A549 (cell line): ENCODE data around the gene FKBP11. TPM values are rescaled to one million over a fixed set of nuclear protein-coding genes. Genes with fewer than 3 reads are reported as not detected.
A peak's percentile ranks its signal among the peaks of the same experiment; 100 is the strongest.

Experiments used
- ATAC-seq, 2 experiments: fragments of 200-7000 bp in 1 of 2; fragments of >200 bp in 1 of 2; cut with Nextera tagmentation in 1 of 2; cut with Tn5 transposase in 1 of 2; 3 replicates each; pipeline versions ENCODE4 v1.8.0 to v1.9.1; 2018 to 2020; ENCODE audit warnings: mild to moderate bottlenecking in 1 of 2, moderate library complexity in 1 of 2
- CTCF ChIA-PET: fragments of 300-600 bp; sonication (Branson Sonifier 250); formaldehyde crosslinking; extraction: SDS; loops from one replicate; lab custom pipeline; 2021; ENCODE audit warnings: antibody characterized with exemption, inconsistent platforms; lab: Yijun Ruan, JAX
- POLR2A ChIA-PET: fragments of 350-600 bp; formaldehyde crosslinking; extraction: SDS; loops from one replicate; lab custom pipeline; 2021; ENCODE audit warnings: antibody characterized with exemption, inconsistent platforms; lab: Yijun Ruan, JAX
- DNase-seq, 2 experiments: peaks; one replicate each; pipeline versions ENCODE4 v3.0.0 to v3.0.0-alpha.2; 2011 to 2016; ENCODE audit warnings: low read depth in 1 of 2, low spot score in 1 of 2
- FAIRE-seq: peaks from 2 replicates; lab custom pipeline; 2011; peaks lifted over from hg19 to GRCh38; lab: Jason Lieb, UNC
- H3K27ac ChIP-seq, 2 experiments: fragments of >200 bp; sonication (Bioruptor Twin); formaldehyde crosslinking; 3 replicates each; pipeline ENCODE4 v1.5.1; 2016 to 2017
- H3K4me1 ChIP-seq: fragments of >200 bp; sonication (Bioruptor Twin); formaldehyde crosslinking; 3 replicates; pipeline ENCODE4 v1.6.1; 2016
- H3K4me2 ChIP-seq: fragments of >200 bp; sonication (Bioruptor Twin); formaldehyde crosslinking; 3 replicates; pipeline ENCODE4 v1.6.1; 2016
- H3K4me3 ChIP-seq: fragments of >200 bp; sonication (Bioruptor Twin); formaldehyde crosslinking; 3 replicates; pipeline ENCODE4 v1.5.1; 2016
- H3K9me3 ChIP-seq: fragments of >200 bp; sonication (Bioruptor Twin); formaldehyde crosslinking; 3 replicates; pipeline ENCODE4 v1.6.1; 2016
- BCL3 ChIP-seq: fragments of >200 bp; sonication (Bioruptor Twin); formaldehyde crosslinking; IDR thresholded peaks from 3 replicates; pipeline ENCODE4 v1.6.1; 2016
- CBX8 ChIP-seq: fragments of 200-600 bp; sonication (generic); IDR thresholded peaks from 2 replicates; pipeline ENCODE4 v1.6.1; 2016
- EHF ChIP-seq: fragments of 250-450 bp; sonication (Bioruptor Pico); IDR thresholded peaks from 2 replicates; pipeline ENCODE4 v1.5.0; 2020; ENCODE audit warnings: mild to moderate bottlenecking
- EP300 ChIP-seq, 2 experiments: fragments of >200 bp; sonication (Bioruptor Twin); formaldehyde crosslinking; IDR thresholded peaks; 2 replicates in 1 of 2; 3 replicates in 1 of 2; pipeline ENCODE4 v1.6.1; 2016 to 2017
- FOSL2 ChIP-seq, 2 experiments: fragments of 450-650 bp in 1 of 2; fragments of >200 bp in 1 of 2; sonication (Bioruptor Twin) in 1 of 2; formaldehyde crosslinking; IDR thresholded peaks; 2 replicates each; pipeline versions ENCODE4 v1.5.0 to v1.6.1; 2016 to 2020; ENCODE audit warnings: mild to moderate bottlenecking in 1 of 2, moderate library complexity in 1 of 2
- HOXA7 ChIP-seq: fragments of 250-450 bp; sonication (Bioruptor Pico); IDR thresholded peaks from 2 replicates; pipeline ENCODE4 v1.5.0; 2020; ENCODE audit warnings: mild to moderate bottlenecking, moderate library complexity
- HOXB13 ChIP-seq: fragments of 250-450 bp; sonication (Bioruptor Pico); IDR thresholded peaks from 2 replicates; pipeline ENCODE4 v1.5.0; 2020; ENCODE audit warnings: low read depth, mild to moderate bottlenecking, moderate library complexity
- HOXB5 ChIP-seq: fragments of 250-450 bp; sonication (Bioruptor Pico); IDR thresholded peaks from 2 replicates; pipeline ENCODE4 v1.5.0; 2020; ENCODE audit warnings: mild to moderate bottlenecking, moderate library complexity
- JUN ChIP-seq, 2 experiments: fragments of >200 bp; sonication (Bioruptor Twin); formaldehyde crosslinking; IDR thresholded peaks; 2 replicates in 1 of 2; 3 replicates in 1 of 2; pipeline ENCODE4 v1.6.1; 2016 to 2017
- MAFK ChIP-seq: fragments of 450-650 bp; IDR thresholded peaks from 2 replicates; pipeline ENCODE4 v1.6.1; 2014; ENCODE audit not compliant: partially characterized antibody
- MYC ChIP-seq: IDR thresholded peaks from 2 replicates; pipeline ENCODE4 v1.6.1; 2012; ENCODE audit warnings: mild to moderate bottlenecking, inconsistent platforms, low read length, improper control_type of control experiment, borderline replicate concordance
- POLR2AphosphoS2 ChIP-seq: conservative IDR thresholded peaks from 2 replicates; pipeline ENCODE4 v1.6.1; 2012; ENCODE audit warnings: low read length, improper control_type of control experiment, inconsistent platforms
- RARB ChIP-seq: fragments of 250-450 bp; sonication (Bioruptor Pico); IDR thresholded peaks from 2 replicates; pipeline ENCODE4 v1.8.0; 2021; ENCODE audit warnings: mild to moderate bottlenecking, moderate library complexity
- REST ChIP-seq: fragments of 200-600 bp; sonication (generic); IDR thresholded peaks from 2 replicates; pipeline ENCODE4 v1.6.1; 2016; ENCODE audit warnings: antibody characterized with exemption, mild to moderate bottlenecking, moderate library complexity
- WGBS: methylation state at CpG from one replicate; pipeline ENCODE4 v1.1.6; 2017; ENCODE audit errors: missing lambda C conversion rate; 5-methylcytosine and 5-hydroxymethylcytosine counted together
- polyA plus RNA-seq, 4 experiments: library from polyadenylated mRNA; depleted of rRNA in 3 of 4; stranded (reverse); fragments of >200 nt; fragmentation: RNase III in 1 of 4; extraction: RNeasy Plus Mini Kit Qiagen cat#74134 plus additional on column Dnase treatment in 1 of 4; gene quantifications; 2 replicates in 3 of 4; 3 replicates in 1 of 4; pipeline ENCODE4 v1.2.3, GENCODE V29; 2011 to 2017
- TF ChIP-seq, protein P1 (sequence below): fragments of 250-450 bp; sonication (Bioruptor Pico); IDR thresholded peaks from 2 replicates; pipeline ENCODE4 v1.5.0; 2020; ENCODE audit warnings: low read depth, mild to moderate bottlenecking, moderate library complexity

The FKBP11 gene
- polyA plus RNA-seq, 2 of the 4 experiments (the other 2 are of a cell fraction), result 41.2 to 50.9 TPM

DNA sequence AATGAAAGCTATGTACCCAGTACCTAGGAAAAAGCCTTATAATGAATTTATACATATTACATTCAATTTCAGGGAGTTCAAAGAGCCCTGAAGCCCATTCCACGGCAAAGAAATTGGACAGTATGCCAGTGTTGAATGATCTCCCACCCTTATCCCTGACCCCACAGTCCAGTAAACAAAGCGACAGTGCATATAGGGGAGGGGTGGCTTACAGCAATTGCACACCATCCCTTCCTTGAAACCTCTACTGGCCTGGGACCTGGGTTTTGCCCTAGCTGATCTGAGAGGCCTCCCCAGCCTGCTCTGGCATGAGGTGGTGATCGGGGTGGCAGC lies 42.4 kb downstream of the FKBP11 start:
- CTCF ChIA-PET, result interaction anchor here (0.9 to 33.1 kb wide), 6 partner anchors 8 to 130 kb away, joined by 3 to 1365 read pairs (median 4); partner anchors contain the start of genes DDX23, RND1 and WNT1

GRCh38 chr12:48882315-48882687 lies 43.0 kb downstream of the FKBP11 start:
- Histone ChIP-seq H3K4me1 (peaks cover 59% of the 10 kb centered on the region), H3K4me3 (peak overlapping the region; percentile 29), H3K9me3 (no peaks in the 10 kb centered on the region), H3K27ac (peak overlapping the region; percentile 88 to 90), H3K4me2 (peak overlapping the region; percentile 99)
- TF ChIP-seq BCL3 (0 out of 3 replicates have a peak, but pooled peaks have one; percentile 15), MYC (no peak), EP300 (IDR thresholded peaks at IDR 0.05) (0 out of 5 replicates have a peak, but pooled peaks of 1 of the 2 experiments have one; percentile 8), JUN (IDR thresholded peaks at IDR 0.05) (0 out of 5 replicates have a peak, but pooled peaks of 1 of the 2 experiments have one; percentile 25), FOSL2 (IDR thresholded peaks at IDR 0.05) (no peak), FOSL2 (CRISPR knock-in tag; IDR thresholded peaks at IDR 0.05) (peak; percentile 32), REST (no peak), RARB (CRISPR knock-in tag) (no peak), HOXB13 (CRISPR knock-in tag) (no peak)
- TF ChIP-seq, protein P1, sequence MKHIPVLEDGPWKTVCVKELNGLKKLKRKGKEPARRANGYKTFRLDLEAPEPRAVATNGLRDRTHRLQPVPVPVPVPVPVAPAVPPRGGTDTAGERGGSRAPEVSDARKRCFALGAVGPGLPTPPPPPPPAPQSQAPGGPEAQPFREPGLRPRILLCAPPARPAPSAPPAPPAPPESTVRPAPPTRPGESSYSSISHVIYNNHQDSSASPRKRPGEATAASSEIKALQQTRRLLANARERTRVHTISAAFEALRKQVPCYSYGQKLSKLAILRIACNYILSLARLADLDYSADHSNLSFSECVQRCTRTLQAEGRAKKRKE, result 0 out of 2 replicates have a peak, but pooled peaks have one; percentile 32
- CTCF ChIA-PET, result interaction anchor here (8.3 to 33.1 kb wide), 2 partner anchors 8 to 20 kb away, joined by 75 to 1365 read pairs; partner anchors contain the start of genes DDX23 and RND1
- peak; percentile 61 to 66 for ATAC-seq
- 1% methylated on average over 10 of the region's 10 CpGs for WGBS
- DNase-seq, result peak in 1 of 2 experiments; percentile 74
- POLR2A ChIA-PET, result interaction anchor here (0.7 to 6.4 kb wide), 5 partner anchors 9 to 30 kb away, joined by 3 to 157 read pairs (median 3); partner anchors contain the start of genes DDX23 and RND1
- FAIRE-seq, result no peak

More for the DNA sequence above, 42.4 kb downstream of the FKBP11 start:
- DNase-seq (no peak), FAIRE-seq (no peak), ATAC-seq (peak; percentile 45 to 46)
- 43% methylated on average over 3 of the region's 3 CpGs for WGBS
- POLR2A ChIA-PET, result interaction anchor here (0.7 to 6.4 kb wide), 7 partner anchors 8 to 38 kb away, joined by 3 to 157 read pairs (median 3); partner anchors contain the start of genes DDX23 and RND1
- H3K27ac ChIP-seq, result peak overlapping the region; percentile 88 to 90
- no peak overlapping the region for H3K4me3 ChIP-seq
- H3K4me1 ChIP-seq, result peaks cover 61% of the 10 kb centered on the region
- H3K9me3 ChIP-seq, result no peaks in the 10 kb centered on the region
- TF ChIP-seq HOXA7 (CRISPR knock-in tag), result peak; percentile 25; the same call in 1 of the 2 replicates
- no peak for TF ChIP-seq POLR2AphosphoS2
- 0 out of 2 replicates have a peak, but pooled peaks have one; percentile 6 for TF ChIP-seq HOXB5 (CRISPR knock-in tag)
- no peak for TF ChIP-seq CBX8
- H3K4me2 ChIP-seq, result peak overlapping the region; percentile 99

DNA sequence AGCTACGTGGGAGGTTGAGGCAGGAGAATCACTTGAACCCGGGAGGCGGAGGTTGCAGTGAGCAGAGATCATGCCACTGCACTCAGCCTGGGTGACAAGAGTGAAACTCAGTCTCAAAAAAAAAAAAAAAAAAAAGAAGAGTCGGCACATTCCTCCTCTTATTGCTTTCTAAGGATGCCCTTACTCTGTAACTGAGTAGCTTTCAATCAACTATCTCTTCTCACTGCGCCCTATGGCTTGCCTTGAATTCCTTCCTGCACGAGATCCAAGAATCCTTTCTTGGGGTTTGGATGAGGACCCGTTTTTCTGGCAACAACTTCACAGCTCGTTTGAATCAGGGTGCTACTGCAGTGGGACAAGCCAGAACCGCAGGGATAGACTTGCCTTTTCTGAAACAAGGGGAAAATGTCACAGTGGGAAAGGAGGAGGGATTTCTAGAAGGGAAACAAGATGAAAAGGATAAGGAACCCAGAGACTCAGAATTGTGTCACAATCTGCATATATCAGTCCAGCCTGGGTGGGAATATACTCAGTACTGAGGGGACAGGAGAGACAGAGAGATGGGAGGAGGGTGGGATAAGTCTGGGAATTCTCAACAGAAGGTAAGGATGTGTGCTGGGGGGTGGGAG lies 43.5 kb downstream of the FKBP11 start:
- ATAC-seq, result peak; percentile 22 to 38; a peak in 4 of 6 replicates
- POLR2A ChIA-PET, result interaction anchor here (1.2 to 6.4 kb wide), 3 partner anchors 9 to 30 kb away, joined by 3 to 157 read pairs (median 26); partner anchors contain the start of genes DDX23 and RND1

More for the DNA sequence above, 43.5 kb downstream of the FKBP11 start:
- Histone ChIP-seq H3K4me1 (peaks cover 54% of the 10 kb centered on the region), H3K4me2 (peak overlapping the region; percentile 99), H3K27ac (peak overlapping the region; percentile 88 to 90), H3K9me3 (no peaks in the 10 kb centered on the region), H3K4me3 (peak overlapping the region; percentile 29)
- 37% methylated on average over 9 of the region's 9 CpGs for WGBS
- CTCF ChIA-PET, result interaction anchor here (1.2 to 33.1 kb wide), 4 partner anchors 9 to 52 kb away, joined by 4 to 1365 read pairs (median 40); partner anchors contain the start of genes DDX23 and RND1
- TF ChIP-seq EHF (CRISPR knock-in tag) (no peak), MAFK (peak; percentile 66), BCL3 (no peak)
- DNase-seq, result no peak
- FAIRE-seq, result no peak
